ENCODE measurements around the gene KCNN2.

DNA sequence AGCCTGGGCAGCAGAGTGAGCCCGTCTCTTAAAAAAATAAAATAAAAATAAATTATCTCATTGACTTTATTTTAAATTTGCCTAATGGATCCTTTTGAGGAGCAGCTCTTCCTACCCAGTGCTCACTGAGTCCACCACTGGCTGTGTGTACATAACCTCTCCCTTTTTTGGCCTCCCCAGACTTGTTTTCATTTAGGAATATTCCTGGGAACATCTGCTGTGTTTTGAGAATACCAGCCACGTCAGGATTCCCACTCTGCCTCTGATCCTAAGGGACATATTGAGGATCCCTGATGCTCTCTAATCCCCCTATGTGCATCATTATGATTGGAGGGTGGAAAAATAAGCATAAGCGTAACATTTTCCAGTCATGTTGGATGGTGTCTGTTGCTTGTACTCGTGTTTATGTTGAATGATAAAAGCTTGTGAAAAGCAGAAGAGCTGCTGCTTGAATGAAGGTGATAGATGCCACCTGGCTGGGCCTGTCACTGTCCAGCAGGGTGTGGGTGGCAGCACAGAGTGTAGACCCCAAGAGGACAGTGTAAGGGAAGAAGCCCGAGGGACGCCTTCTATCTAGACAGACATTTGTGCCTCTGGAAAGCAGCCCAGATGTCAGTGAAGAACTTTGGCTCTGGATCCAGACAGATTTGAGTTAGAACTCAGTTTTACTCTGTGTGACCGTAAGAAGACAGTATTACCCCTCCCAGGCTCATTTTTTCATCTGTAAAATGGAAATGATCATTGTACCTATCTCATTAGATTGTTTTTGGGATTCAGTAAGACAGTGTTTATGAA, 15.4 kb downstream of the KCNN2 start:
- TF ChIP-seq POLR2A (IDR thresholded peaks at IDR 0.05; ENCODE audit: control extremely low read depth in 1 of 2, low read depth in 2 of 2, low read length in 2 of 2) (no peak), CHD1 (IDR thresholded peaks at IDR 0.05; ENCODE audit: low read depth, low read length) (no peak), CTCF (IDR thresholded peaks at IDR 0.05; ENCODE audit: control extremely low read depth in 1 of 3, insufficient read depth in 1 of 3, low read depth in 1 of 3, low read length in 3 of 3) (no peak), POLR2AphosphoS5 (IDR thresholded peaks at IDR 0.05; ENCODE audit: low read depth, low read length) (no peak), EP300 (IDR thresholded peaks at IDR 0.05; ENCODE audit: borderline replicate concordance in 1 of 2, low read depth in 2 of 2, low read length in 2 of 2) (no peak), RXRA (IDR thresholded peaks at IDR 0.05; ENCODE audit: insufficient read depth, low read depth, low read length) (no peak), YY1 (IDR thresholded peaks at IDR 0.05; ENCODE audit: low read depth, low read length) (no peak), KDM5A (IDR thresholded peaks at IDR 0.05; ENCODE audit: low read length) (no peak), TBP (IDR thresholded peaks at IDR 0.05; ENCODE audit: low read depth, low read length) (no peak), BACH1 (IDR thresholded peaks at IDR 0.05; ENCODE audit: low read length) (no peak)
- TF ChIP-seq, protein P1, sequence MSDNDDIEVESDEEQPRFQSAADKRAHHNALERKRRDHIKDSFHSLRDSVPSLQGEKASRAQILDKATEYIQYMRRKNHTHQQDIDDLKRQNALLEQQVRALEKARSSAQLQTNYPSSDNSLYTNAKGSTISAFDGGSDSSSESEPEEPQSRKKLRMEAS (IDR thresholded peaks at IDR 0.05): no peak
- TF ChIP-seq, protein P2, sequence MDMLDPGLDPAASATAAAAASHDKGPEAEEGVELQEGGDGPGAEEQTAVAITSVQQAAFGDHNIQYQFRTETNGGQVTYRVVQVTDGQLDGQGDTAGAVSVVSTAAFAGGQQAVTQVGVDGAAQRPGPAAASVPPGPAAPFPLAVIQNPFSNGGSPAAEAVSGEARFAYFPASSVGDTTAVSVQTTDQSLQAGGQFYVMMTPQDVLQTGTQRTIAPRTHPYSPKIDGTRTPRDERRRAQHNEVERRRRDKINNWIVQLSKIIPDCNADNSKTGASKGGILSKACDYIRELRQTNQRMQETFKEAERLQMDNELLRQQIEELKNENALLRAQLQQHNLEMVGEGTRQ (IDR thresholded peaks at IDR 0.05; ENCODE audit: low read length): no peak
